GM18868 (cell line): ENCODE data around the gene ZFHX2.
"Not testable (repeated sequence)": the region's sequence is repeated elsewhere in the genome, so short reads cannot be mapped to it uniquely, and the experiment has no call there.

Experiments
- ATAC-seq: cut with Tn5 transposase; IDR thresholded peaks from one replicate; pipeline ENCODE4 v1.9.1; 2021; ENCODE audit warnings: mild to moderate bottlenecking, moderate library complexity; ENCODE audit not compliant: unreplicated experiment

ZFHX2 gene

GRCh38 chr14:23551266-23552028 is at the start of gene ZFHX2:
Gene ZFHX2 (minus strand): TSS chr14:23551765. CDS start chr14:23535325, 16,440 bp downstream.
- ATAC-seq: peak; percentile 62

GRCh38 chr14:23600806-23601205 is 49.2 kb upstream of the ZFHX2 start:
- ATAC-seq: no peak

DNA sequence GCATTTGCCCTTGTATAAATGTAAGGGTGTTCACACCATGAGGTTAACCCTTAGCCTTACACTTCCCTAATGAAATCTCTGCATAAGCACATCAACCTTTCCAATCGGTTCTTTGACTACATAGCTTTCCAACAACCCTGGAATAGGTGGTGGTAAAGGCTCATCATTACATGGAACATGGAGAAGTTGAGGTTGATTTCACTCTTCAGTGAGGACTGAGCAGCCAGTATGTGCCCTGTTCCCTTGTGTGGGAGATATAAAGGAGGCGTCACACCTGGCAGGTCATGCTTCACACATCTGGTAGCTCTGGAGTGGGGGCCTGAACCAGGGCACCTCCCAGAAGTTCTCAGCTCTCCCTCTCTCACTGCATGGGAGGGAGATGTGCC is 48.8 kb upstream of the ZFHX2 start:
- no peak for ATAC-seq

DNA sequence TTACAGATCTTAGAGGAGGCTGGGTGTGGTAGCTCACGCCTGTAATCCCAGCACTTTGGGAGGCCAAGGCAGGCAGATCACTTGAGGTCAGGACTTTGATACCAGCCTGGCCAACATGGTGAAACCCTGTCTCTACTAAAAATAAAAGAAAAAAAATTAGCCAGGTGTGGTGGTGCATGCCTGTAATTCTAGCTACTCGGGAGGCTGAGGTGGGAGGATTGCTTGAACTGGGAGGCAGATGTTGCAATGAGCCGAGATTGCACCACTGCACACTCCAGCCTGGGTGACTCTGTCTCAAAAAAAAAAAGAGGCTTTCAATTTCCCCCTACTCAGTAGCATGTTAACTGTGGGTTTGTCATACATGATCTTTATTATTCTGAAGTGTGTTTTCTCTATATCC is 42.6 kb upstream of the ZFHX2 start:
- ATAC-seq: not testable (repeated sequence)

GRCh38 chr14:23590198-23590597 is 38.6 kb upstream of the ZFHX2 start:
- no peak for ATAC-seq

DNA sequence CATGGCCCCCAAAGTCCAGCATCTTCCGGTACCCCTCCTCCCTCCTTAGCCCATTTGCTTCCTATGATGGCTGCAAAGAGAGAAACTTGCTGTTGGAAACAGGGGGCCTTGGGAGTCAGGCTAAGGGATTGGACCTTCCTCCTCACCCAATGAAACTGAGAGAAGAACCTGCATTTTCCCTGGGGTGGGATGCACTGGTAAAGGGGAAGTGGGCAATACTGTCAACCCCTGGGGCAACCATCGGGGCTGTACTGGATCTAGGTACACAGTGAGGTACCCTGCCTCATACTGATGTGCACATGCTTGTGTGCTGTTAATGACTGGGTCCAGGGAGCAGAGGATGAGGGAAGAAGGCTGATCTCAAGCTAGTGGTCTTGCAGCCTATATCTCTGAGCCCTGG is 38.0 kb upstream of the ZFHX2 start:
- no peak for ATAC-seq

DNA sequence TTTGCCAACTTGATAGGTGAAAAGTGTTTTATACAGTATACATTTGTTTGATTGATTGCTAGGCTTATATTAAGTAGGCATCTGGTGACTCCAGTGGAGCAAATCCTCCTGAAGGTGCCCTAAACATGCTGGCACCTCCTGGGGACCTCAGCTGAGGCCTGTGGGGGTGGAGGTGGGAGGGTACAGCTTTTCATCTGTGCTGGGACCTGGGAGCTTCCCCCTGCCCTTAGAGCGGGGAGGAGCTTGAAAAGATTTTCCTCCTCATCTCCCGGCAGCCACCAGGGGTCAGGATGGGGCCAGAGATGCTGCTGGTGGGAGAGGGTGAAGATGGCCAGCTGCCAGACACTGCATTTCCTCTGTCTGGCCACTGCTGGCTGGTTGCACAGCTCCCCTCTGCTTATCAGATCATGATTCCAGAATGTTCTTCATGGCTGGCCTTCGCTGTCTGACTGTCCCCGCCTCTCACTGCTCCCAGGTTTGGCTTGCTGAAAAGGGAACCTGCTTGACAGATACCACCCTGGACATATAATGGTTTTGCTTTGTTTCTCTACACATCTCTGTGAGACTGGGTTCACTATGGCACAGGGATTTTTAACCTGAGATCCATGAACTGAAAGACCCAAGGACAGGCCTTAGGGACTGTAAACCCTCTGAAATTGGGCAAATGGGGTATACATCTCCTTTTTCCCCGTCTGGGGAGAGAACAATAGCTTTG is 37.5 kb upstream of the ZFHX2 start:
- ATAC-seq: peak; percentile 98

DNA sequence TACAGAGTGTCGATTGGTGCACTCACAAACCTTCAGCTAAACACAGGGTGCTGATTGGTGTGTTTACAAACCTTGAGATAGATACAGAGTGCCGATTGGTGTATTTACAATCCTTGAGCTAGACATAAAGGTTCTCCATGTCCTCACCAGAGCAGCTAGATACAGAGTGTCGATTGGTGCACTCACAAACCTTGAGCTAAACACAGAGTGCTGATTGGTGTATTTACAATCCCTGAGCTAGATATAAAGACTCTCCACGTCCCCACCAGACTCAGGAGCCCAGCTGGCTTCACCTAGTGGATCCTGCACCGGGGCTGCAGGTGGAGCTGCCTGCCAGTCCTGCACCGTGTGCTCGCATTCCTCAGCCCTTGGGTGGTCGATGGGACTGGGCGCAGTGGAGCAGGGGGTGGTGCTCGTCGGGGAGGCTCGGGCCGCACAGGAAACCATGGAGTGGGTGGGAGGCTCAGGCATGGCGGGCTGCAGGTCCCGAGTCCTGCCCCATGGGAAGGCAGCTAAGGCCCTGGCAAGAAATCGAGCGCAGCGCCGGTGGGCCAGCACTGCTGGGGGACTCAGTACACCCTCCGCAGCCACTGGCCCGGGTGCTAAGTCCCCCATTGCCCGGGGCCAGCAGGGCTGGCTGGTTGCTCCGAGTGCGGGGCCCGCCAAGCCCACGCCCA is 33.1 kb upstream of the ZFHX2 start:
- ATAC-seq: not testable (repeated sequence)

DNA sequence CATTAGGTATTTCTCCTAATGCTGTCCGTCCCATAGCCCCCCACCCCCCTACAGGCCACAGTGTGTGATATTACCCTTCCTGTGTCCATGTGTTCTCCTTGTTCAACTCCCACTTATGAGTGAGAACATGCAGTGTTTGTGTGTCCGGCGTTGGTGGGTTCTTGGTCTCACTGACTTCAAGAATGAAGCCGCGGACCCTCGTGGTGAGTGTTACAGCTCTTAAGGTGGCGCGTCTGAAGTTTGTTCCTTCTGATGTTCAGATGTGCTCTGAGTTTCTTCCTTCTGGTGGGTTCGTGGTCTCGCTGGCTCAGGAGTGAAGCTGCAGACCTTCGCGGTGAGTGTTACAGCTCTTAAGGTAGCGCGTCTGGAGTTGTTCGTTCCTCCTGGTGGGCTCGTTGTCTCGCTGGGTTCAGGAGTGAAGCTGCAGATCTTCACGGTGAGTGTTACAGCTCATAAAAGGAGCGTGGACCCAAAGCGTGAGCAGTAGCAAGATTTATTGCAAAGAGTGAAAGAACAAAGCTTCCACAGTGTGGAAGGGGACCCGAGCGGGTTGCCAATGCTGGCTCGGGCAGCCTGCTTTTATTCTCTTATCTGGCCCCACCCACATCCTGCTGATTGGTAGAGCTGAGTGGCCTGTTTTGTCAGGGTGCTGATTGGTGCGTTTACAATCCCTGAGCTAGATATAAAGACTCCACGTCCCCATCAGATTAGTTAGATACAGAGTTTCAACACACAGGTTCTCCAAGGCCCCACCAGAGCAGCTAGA is 32.4 kb upstream of the ZFHX2 start:
- ATAC-seq: not testable (repeated sequence)

DNA sequence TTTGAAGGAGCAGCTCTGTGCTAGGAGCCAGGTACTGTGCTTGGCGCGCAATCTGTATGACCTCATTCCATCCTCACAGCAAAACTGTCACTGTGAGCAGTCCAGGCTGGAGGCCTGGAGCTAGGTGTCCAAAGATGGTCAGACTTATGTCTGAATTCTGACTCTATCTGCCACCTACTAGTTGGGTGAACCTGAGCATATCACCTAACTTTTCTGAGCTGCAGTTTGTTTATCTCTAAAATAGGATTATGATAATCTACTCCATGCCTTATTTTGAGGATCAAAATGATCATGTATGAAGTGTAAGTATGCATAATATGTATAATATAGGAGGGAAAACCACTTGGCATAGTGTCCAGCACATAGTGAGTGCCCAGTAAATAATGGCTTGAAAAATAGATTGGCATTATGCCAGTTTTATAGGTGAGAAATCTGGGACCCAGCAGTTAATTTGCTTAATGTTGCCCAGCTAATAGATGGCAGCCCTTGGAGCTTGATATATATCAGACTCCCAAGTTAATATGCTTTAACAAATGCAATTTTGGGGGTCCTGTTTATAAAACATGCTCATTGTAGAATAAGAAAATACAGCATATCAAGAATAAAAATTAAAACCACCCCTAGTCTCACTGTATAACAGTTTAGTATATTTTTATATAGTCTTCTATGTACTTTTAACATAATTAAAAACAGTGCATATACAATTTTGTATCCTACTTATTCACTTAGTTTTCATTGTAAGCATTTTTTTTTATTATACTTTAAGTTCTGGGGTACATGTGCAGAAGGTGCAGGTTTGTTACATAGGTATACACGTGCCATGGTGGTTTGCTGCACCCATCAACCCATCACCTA is 31.6 kb upstream of the ZFHX2 start:
- no peak for ATAC-seq

DNA sequence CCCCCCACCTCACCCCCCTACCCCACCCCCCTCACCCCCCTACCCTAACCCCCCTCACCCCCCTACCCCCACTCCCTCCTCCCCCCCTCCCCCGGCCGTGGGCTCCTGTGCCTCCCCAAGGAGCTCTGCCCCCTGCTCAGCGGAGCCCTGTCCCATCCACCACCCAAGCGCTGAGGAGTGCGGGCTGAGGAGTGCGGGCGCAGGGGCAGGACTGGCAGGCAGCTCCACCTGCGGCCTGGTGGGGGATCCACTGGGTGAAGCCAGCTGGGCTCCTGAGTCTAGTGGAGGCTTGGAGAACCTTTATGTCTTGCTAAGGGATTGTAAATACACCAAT is 29.4 kb upstream of the ZFHX2 start:
- no peak for ATAC-seq

DNA sequence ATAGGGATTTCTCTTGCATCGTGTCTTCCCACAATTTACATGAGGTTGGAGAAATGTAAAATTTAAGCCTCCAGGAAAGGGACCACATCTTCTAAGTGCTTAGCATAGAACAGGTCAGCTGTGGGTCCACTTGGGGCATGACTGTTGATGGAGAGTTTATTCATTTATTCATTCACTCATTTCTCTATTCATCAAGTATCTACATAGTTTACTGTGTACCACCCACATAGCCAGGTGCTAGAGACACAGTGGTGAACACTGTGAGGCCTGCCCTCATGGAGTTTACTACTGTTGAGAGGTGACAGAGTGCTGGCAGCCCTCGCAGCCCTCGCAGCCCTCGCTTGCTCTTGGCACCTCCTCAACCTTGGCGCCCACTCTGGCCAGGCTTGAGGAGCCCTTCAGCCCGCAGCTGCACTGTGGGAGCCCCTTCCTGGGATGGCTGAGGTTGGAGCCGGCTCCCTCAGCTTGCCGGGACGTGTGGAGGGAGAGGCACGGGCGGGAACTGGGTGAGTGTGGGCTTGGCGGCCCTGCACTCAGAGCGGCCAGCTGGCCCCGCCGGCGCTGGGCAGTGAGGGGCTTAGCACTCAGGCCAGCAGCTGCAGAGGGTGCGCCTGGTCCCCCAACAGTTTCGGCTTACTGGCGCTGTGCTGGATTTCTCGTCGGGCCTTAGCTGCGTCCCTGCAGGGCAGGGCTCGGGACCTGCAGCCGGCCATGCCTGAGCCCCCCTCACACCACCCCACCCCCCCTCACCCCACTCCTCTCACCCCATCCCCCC is 28.8 kb upstream of the ZFHX2 start:
- ATAC-seq: no peak

GRCh38 chr14:23579739-23580138 is 28.2 kb upstream of the ZFHX2 start:
- ATAC-seq: no peak

DNA sequence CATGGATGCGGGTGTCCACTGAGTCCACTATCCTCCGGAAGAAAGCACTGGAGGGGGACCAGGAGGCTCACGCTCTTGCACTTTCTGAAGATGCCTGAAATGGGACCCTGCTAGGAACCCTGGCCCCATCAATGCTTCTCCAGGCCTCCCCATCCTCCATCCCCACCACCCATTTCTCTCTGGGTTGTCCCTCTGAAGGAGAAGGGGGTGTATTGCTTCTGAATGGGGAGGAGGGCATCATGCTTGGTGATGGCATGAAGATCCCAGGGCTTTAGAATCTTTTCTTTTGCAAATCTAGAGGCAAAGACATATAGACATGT is 27.7 kb upstream of the ZFHX2 start:
- no peak for ATAC-seq

DNA sequence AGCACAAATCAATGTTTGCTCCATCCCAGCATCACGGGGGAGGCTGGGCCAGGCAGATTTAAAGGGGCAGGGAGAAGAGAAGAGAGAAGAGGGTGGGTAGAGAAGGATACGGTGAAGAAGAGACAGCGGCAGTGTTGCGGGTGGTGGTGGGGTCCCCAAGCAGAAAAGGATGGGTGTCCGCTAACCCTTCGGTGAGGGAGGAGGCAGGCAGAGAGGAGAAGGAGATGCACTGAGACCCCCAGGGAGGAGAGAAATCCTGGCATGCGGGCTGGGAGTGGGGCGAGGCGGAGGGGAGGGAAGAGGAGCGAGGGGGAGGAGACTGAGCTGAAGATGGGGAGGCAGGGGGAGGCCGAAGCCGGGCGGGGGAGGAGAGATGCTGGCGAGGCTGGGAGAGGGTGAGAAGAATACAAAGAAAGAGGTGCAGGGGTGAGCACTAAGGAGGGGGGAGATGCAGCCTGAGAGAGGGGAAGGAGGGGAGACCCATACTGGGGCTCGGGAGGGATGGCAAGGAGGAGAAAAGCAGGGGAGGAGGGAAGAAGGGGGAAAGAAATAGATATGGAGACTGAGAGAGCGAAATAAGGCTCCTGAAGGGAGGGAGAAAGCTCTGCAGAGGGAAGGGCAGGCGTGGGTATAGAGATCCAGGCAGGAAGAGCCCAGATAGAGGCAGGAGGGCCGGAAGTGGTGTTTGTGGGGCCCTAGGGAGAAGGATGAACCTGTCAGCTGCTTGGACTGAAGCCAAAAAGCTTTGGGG is 27.2 kb upstream of the ZFHX2 start, which contains the start of gene JPH4:
TSS of gene JPH4 (minus strand) at position 231 of the 751 bp plus-strand sequence. CDS start 1,337 bp downstream, outside the sequence.
- no peak for ATAC-seq

- ATAC-seq: no peak
Observed at GRCh38 chr14:23577710-23578392, 26.3 kb upstream of the ZFHX2 start.

DNA sequence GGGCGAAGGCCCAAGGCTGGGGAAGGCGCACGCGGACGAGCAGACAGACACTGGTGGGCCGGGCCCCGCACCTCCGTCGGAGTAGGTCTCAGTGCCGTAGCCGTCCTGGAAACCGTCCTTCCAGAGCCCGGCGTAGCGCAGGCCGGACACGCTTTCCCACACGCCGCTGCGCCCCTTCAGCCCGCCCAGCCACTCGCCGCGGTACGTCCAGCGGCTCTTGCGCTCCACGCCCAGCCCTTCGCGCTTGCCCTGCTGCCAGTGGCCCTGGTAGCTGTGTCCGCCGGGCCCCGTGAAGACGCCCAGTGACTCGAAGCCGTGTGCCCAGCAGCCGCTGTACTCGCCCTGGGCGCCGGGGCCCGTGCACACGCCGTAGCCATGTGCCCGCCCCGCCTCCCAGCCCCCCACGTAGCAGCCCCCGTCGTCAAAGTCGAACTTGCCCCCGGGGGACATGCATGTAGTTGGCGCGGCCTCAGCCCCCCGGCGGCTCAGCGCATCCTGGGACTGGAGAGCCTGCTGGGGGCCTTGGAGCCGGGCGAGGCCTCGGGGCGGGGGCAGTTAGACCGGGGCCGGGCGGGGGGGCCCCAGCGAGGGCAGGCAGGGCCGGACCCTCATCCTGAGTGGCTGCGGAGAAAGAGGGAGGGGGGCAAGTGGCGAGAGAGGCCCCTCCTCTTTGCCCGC is 25.6 kb upstream of the ZFHX2 start:
- ATAC-seq: no peak
